ENCODE data around the gene BCS1L. TPM values are rescaled to one million over a fixed set of nuclear protein-coding genes. Genes with fewer than 3 reads are reported as not detected.

The BCS1L gene
- total RNA-seq, 3 donors from 2014 or later (not counting 1 experiment from before 2014, with no cell fraction given), result 20.1 to 30.9 (median 20.5) TPM

DNA sequence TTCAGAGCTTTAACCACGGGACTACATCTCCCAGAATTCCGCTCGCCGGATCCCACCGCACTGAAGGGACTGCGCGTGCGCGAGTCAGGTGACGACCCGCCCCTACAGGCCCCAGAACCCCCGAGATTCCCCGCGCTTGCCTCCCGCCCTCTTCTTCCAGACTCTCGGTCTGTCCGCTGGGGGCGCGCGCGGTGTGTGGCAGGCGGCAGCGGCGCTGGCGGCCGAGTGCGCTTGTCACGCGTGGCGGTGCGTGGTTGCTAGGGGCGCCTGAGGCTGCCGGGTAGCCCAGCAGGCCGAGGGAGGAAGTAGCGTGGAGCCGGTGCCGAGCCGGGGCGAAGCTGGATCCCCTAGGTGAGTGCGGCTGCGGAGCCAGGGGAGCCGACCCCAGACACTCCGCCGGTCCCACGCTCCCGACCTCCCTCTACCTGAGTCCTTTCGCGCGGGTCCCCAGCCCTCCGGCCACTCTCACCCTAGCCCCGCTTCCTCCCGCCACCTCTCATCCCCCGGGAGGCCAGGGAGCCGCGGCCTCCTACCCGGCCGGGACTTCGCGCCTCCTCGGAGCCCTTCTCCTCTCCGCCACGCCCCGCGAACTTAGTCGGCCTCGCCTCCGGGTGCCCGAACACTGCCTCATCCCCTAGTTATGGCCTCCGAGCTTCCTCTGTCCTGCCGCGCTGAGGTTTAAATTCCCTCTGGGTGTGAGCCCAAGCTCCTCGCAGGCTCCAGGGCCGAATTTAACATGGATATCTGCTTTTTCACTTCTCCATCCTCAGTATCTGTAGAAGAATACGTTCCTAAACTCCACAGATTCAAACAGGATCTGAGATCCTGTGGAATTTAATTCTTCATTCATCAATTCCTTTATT lies 51.4 kb downstream of the BCS1L start, which contains the start of gene TTLL4:
TTLL4 (plus strand) TSS at position 149 of the 863 bp plus-strand sequence. CDS start 26,842 bp downstream, outside the sequence.
- Histone ChIP-seq H3K27ac (ENCODE audit: low read length) (peak within 1 kb of the TSS; percentile 78), H3K4me3 (ENCODE audit: low read length) (peak within 1 kb of the TSS; percentile 76), H3K4me1 (ENCODE audit: control insufficient read depth, insufficient read depth, low read length) (peaks cover 10% of the 10 kb centered on the region), H3K36me3 (ENCODE audit: control insufficient read depth, insufficient read depth, low read length) (peaks cover 2% of the 10 kb centered on the region), H3K9me3 (ENCODE audit: control insufficient read depth, insufficient read depth, low read length) (no peaks in the 10 kb centered on the region), H3K27me3 (ENCODE audit: control insufficient read depth, insufficient read depth, low read length) (no peaks in the 10 kb centered on the region)
- H3K27ac Mint-ChIP-seq, result peak within 1 kb of the TSS; percentile 94 to 97
- no peaks in the 10 kb centered on the region for H3K9me3 Mint-ChIP-seq
- under 1% methylated on average over 74 of the region's 74 CpGs for WGBS (ENCODE audit: insufficient coverage)
- H3K36me3 Mint-ChIP-seq, result no peaks in the 10 kb centered on the region
- H3K4me3 Mint-ChIP-seq, result peak within 1 kb of the TSS; percentile 99
- H3K4me1 Mint-ChIP-seq, result peaks cover 12 to 27% of the 10 kb centered on the region in 2 donors
- ATAC-seq (peak; percentile 98 to 100 (median 98)), DNase-seq (peak; percentile 98 to 99)
- intact Hi-C loops (cut with micrococcal nuclease), result loop anchor here (1.0 to 5.0 kb wide), 5 partner anchors 39 to 441 kb away; partner anchors contain the start of genes AAMP, BCS1L, PNKD and RNF25
- TF ChIP-seq, protein P1, sequence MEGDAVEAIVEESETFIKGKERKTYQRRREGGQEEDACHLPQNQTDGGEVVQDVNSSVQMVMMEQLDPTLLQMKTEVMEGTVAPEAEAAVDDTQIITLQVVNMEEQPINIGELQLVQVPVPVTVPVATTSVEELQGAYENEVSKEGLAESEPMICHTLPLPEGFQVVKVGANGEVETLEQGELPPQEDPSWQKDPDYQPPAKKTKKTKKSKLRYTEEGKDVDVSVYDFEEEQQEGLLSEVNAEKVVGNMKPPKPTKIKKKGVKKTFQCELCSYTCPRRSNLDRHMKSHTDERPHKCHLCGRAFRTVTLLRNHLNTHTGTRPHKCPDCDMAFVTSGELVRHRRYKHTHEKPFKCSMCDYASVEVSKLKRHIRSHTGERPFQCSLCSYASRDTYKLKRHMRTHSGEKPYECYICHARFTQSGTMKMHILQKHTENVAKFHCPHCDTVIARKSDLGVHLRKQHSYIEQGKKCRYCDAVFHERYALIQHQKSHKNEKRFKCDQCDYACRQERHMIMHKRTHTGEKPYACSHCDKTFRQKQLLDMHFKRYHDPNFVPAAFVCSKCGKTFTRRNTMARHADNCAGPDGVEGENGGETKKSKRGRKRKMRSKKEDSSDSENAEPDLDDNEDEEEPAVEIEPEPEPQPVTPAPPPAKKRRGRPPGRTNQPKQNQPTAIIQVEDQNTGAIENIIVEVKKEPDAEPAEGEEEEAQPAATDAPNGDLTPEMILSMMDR (IDR thresholded peaks at IDR 0.05), result peak; percentile 89
- H3K27me3 Mint-ChIP-seq (ENCODE audit: low read depth in 2 of 2), result no peaks in the 10 kb centered on the region

DNA sequence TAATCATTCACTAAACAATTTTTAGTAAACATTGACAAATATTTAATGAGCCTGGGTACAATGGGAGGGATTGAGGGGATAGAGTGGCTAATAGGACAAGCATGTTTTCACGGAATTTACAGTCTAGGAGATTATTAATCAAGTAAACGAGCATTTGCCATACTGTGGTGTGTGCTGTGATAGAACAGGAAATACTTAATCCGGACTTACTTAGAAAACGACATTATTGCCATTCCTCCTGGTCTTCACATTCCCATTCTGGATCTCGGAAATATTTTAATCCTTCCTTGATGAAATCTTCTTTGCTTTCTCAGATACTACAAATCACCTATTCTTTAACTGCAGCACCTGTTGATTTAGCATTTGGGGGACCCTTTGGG lies 52.1 kb downstream of the BCS1L start:
- no peaks in the 10 kb centered on the region for H3K36me3 Mint-ChIP-seq

More for the DNA sequence above, 52.1 kb downstream of the BCS1L start:
- Histone ChIP-seq H3K27me3 (ENCODE audit: control insufficient read depth, insufficient read depth, low read length) (no peaks in the 10 kb centered on the region), H3K9me3 (ENCODE audit: control insufficient read depth, insufficient read depth, low read length) (no peaks in the 10 kb centered on the region), H3K4me1 (ENCODE audit: control insufficient read depth, insufficient read depth, low read length) (peaks cover 10% of the 10 kb centered on the region), H3K4me3 (ENCODE audit: low read length) (peak overlapping the region; percentile 76), H3K27ac (ENCODE audit: low read length) (peak overlapping the region; percentile 78), H3K36me3 (ENCODE audit: control insufficient read depth, insufficient read depth, low read length) (peaks cover 5% of the 10 kb centered on the region)
- Mint-ChIP-seq H3K4me3 (peak overlapping the region; percentile 99), H3K27me3 (ENCODE audit: low read depth in 2 of 2) (no peaks in the 10 kb centered on the region), H3K9me3 (no peaks in the 10 kb centered on the region), H3K27ac (peak overlapping the region; percentile 94 to 97), H3K4me1 (peaks cover 12 to 27% of the 10 kb centered on the region in 2 donors)
- intact Hi-C loops (cut with micrococcal nuclease), result loop anchor here (1.0 to 5.0 kb wide), 3 partner anchors 54 to 186 kb away; partner anchors contain the start of genes BCS1L and ZNF142
- TF ChIP-seq, protein P1 (IDR thresholded peaks at IDR 0.05), result no peak
- DNase-seq (peak in 1 of 2 donors; percentile 9), ATAC-seq (no peak)
- 28% methylated on average over 5 of the region's 5 CpGs for WGBS (ENCODE audit: insufficient coverage)

Other genes starting within 250 kb of the BCS1L start
- gene VIL1, start 240.6 kb upstream of the BCS1L start, total RNA-seq, result 1 to 10 TPM; 1.5 to 1.8 (median 1.6) TPM
- 10 to 100 TPM; 18.3 to 26.2 (median 21.6) TPM for gene USP37, start 91.3 kb upstream of the BCS1L start, total RNA-seq
- 10 to 100 TPM; 61.4 to 66.7 (median 66.3) TPM for gene CNOT9, start 90.8 kb upstream of the BCS1L start, total RNA-seq
- gene PLCD4, start 51.8 kb upstream of the BCS1L start, total RNA-seq, result under 1 TPM; 0.43 to 0.83 (median 0.54) TPM
- gene ZNF142, start 60 bp upstream of the BCS1L start, total RNA-seq, result 10 to 100 TPM; 57.0 to 67.8 (median 62.6) TPM
- 10 to 100 TPM; 16.5 to 22.8 (median 20.1) TPM for gene RNF25, start 12.3 kb downstream of the BCS1L start, total RNA-seq
- 10 to 100 TPM; 20.0 to 20.3 (median 20.2) TPM for gene STK36, start 12.4 kb downstream of the BCS1L start, total RNA-seq
- gene TTLL4, start 51.2 kb downstream of the BCS1L start, total RNA-seq, result 10 to 100 TPM; 20.2 to 25.5 (median 22.8) TPM
- gene CYP27A1, start 122.5 kb downstream of the BCS1L start, total RNA-seq, result 1 to 10 TPM in 1 of 3 donors, under 1 TPM in 1, not detected in 1; 0.61 to 1.6 TPM
- not detected for gene PRKAG3, start 172.1 kb downstream of the BCS1L start, total RNA-seq
- gene WNT6, start 200.1 kb downstream of the BCS1L start, total RNA-seq, result not detected
- gene WNT10A, start 221.2 kb downstream of the BCS1L start, total RNA-seq, result 1 to 10 TPM in 2 of 3 donors, under 1 TPM in 1; 0.92 to 2.9 (median 2.9) TPM